Erythroblast (primary cell): Measurements from ENCODE around the gene SLC40A1.

Source experiments
- GATA1 ChIP-seq: IDR thresholded peaks from 2 replicates; pipeline ENCODE4 v1.6.1; 2011; ENCODE audit warnings: low read depth, mild to moderate bottlenecking, control low read depth, low read length, moderate library complexity
- POLR2A ChIP-seq: IDR thresholded peaks from 2 replicates; pipeline ENCODE4 v1.6.1; 2011; ENCODE audit warnings: mild to moderate bottlenecking, low read length

DNA sequence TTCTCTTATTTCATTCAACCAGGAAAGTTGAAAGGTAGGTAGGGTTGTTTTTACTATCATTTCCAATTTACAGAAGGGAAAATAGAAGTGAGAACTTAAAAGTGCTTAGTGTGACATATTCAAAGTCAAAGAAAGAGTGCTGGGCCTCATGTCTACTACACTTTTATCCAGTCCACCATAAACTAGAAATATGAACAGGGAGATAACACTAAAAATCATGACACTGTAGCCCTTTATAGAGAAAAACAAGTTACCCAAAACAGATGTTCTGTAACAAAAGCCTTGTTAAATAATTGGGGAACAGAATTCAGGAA lies 20.4 kb downstream of the SLC40A1 start:
- no peak for TF ChIP-seq POLR2A
- no peak for TF ChIP-seq GATA1
